Glutamatergic neuron (in vitro differentiated cells): ENCODE data around the gene CACNA1C. TPM values are rescaled to one million over a fixed set of nuclear protein-coding genes. Genes with fewer than 3 reads are reported as not detected.

ENCODE experiments used
- DNase-seq: peaks from one replicate; pipeline ENCODE4 v3.0.0; 2022
- H3K27ac Mint-ChIP-seq: one replicate; pipeline ENCODE4 v1.8.0; 2020; ENCODE audit warnings: mild to moderate bottlenecking, mixed read lengths, inconsistent platforms; ENCODE audit not compliant: unreplicated experiment
- H3K27me3 Mint-ChIP-seq: one replicate; pipeline ENCODE4 v1.8.0; 2020; ENCODE audit warnings: mild to moderate bottlenecking, moderate library complexity, mixed read lengths, inconsistent platforms; ENCODE audit not compliant: unreplicated experiment
- H3K36me3 Mint-ChIP-seq: one replicate; pipeline ENCODE4 v1.8.0; 2020; ENCODE audit warnings: mild to moderate bottlenecking, mixed read lengths, inconsistent platforms; ENCODE audit not compliant: unreplicated experiment
- H3K4me1 Mint-ChIP-seq: one replicate; pipeline ENCODE4 v1.8.0; 2020; ENCODE audit warnings: mild to moderate bottlenecking, low read depth, mixed read lengths, inconsistent platforms; ENCODE audit not compliant: unreplicated experiment
- H3K4me3 Mint-ChIP-seq: one replicate; pipeline ENCODE4 v1.8.0; 2020; ENCODE audit warnings: mild to moderate bottlenecking, mixed read lengths, inconsistent platforms; ENCODE audit not compliant: unreplicated experiment
- H3K9me3 Mint-ChIP-seq: one replicate; pipeline ENCODE4 v1.8.0; 2020; ENCODE audit warnings: mild to moderate bottlenecking, moderate library complexity, mixed read lengths, inconsistent platforms; ENCODE audit not compliant: unreplicated experiment
- CTCF ChIP-seq: fragments of 200-600 bp; sonication (generic); IDR thresholded peaks from one replicate; pipeline ENCODE4 v1.5.0; 2021; ENCODE audit not compliant: partially characterized antibody, unreplicated experiment
- total RNA-seq: library from RNA; stranded (reverse); fragmentation: NEBNext Ultra II Directional; extraction: Animal tissue kit (Norgen Biotek cat#: 25700); gene quantifications from one replicate; pipeline ENCODE4 v1.2.1, GENCODE V29; 2021; ENCODE audit not compliant: unreplicated experiment

CACNA1C gene
- total RNA-seq, 1 donor from 2014 or later, result 11.0 TPM

GRCh38 chr12:2137711-2138110, 84.9 kb downstream of the CACNA1C start:
- no peak for DNase-seq
- TF ChIP-seq CTCF, result no peak
- no peaks in the 10 kb centered on the region for H3K27me3 Mint-ChIP-seq
- peaks cover 7% of the 10 kb centered on the region for H3K36me3 Mint-ChIP-seq
- no peak overlapping the region for H3K4me3 Mint-ChIP-seq
- H3K4me1 Mint-ChIP-seq, result no peaks in the 10 kb centered on the region
- no peaks in the 10 kb centered on the region for H3K9me3 Mint-ChIP-seq
- H3K27ac Mint-ChIP-seq, result no peak overlapping the region

DNA sequence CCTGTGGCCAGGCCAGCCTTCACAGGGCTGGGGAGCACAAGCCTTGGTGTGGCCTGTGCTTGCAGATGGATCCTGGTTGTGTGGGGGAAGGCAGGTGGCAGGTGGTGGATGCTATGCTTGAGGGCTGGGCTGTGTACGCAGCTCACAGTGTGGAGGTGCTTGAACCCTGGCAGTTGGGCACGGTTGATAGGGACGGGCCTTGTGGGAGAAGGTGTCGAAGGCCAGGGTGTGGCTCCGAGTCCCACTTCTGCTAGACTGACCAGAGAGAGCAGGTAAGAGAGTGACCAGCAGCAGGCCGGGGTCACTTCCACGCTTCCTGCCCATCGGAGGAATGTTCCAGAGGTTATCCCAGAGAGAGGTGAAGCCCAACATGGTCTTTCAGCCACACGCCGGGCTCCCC, 85.5 kb downstream of the CACNA1C start:
- no peak for DNase-seq
- no peak overlapping the region for H3K27ac Mint-ChIP-seq
- peaks cover 7% of the 10 kb centered on the region for H3K36me3 Mint-ChIP-seq
- no peak for TF ChIP-seq CTCF
- H3K9me3 Mint-ChIP-seq, result no peaks in the 10 kb centered on the region
- H3K4me1 Mint-ChIP-seq, result no peaks in the 10 kb centered on the region
- H3K27me3 Mint-ChIP-seq, result no peaks in the 10 kb centered on the region
- H3K4me3 Mint-ChIP-seq, result no peak overlapping the region

DNA sequence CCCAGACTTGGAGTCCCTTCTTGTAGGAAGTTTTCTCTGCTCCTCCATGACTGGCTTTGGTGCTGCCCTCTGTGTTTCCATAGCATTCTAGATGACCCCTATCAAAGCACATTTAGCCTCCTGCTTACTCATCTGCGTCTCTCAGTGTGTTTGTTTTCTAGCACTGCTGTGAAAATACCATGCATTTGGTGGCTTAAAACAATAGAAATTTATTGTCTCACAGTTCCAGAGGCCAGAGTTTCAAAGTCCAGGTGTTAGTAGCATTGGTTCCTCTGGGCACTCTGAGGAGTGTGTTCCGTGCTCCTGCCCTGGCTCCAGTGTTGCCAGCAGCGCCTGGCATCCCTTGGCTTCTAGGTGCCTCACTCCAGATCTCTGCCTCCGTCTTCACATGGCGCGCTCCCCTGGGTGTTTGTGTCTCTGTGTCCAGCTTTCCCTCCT, 86.1 kb downstream of the CACNA1C start:
- H3K4me1 Mint-ChIP-seq, result no peaks in the 10 kb centered on the region
- no peak overlapping the region for H3K27ac Mint-ChIP-seq
- no peak for DNase-seq
- no peak for TF ChIP-seq CTCF
- H3K9me3 Mint-ChIP-seq, result no peaks in the 10 kb centered on the region
- H3K36me3 Mint-ChIP-seq, result peaks cover 7% of the 10 kb centered on the region
- H3K4me3 Mint-ChIP-seq, result no peak overlapping the region
- no peaks in the 10 kb centered on the region for H3K27me3 Mint-ChIP-seq

GRCh38 chr12:2139651-2140050, 86.9 kb downstream of the CACNA1C start:
- Mint-ChIP-seq H3K36me3 (peaks cover 7% of the 10 kb centered on the region), H3K4me3 (no peak overlapping the region), H3K9me3 (no peaks in the 10 kb centered on the region), H3K4me1 (peaks cover under 1% of the 10 kb centered on the region), H3K27ac (no peak overlapping the region), H3K27me3 (no peaks in the 10 kb centered on the region)
- no peak for TF ChIP-seq CTCF
- DNase-seq, result no peak

- Mint-ChIP-seq H3K4me3 (no peak overlapping the region), H3K36me3 (peaks cover 7% of the 10 kb centered on the region), H3K27ac (no peak overlapping the region), H3K9me3 (no peaks in the 10 kb centered on the region), H3K27me3 (no peaks in the 10 kb centered on the region), H3K4me1 (peaks cover 9% of the 10 kb centered on the region)
- no peak for TF ChIP-seq CTCF
- DNase-seq, result no peak
Observed at GRCh38 chr12:2140858-2141519, 88.2 kb downstream of the CACNA1C start.
